ENCODE results near the gene MED27. TPM values are rescaled to one million over a fixed set of nuclear protein-coding genes. Genes with fewer than 3 reads are reported as not detected.

MED27 gene
- total RNA-seq, 1 donor from 2014 or later = 17.7 TPM

- H3K27ac ChIP-seq = no peak overlapping the region
- intact Hi-C loops (cut with DNase I) = no loop called here
These were observed 240.2 kb downstream of the MED27 start for GRCh38 chr9:131839281-131840084.

GRCh38 chr9:131838530-131839280 lies 241.0 kb downstream of the MED27 start:
- no peak for TF ChIP-seq CTCF (IDR thresholded peaks at IDR 0.05)
- no peak for TF ChIP-seq POLR2A (IDR thresholded peaks at IDR 0.05)
- TF ChIP-seq POLR2AphosphoS5 (IDR thresholded peaks at IDR 0.05; ENCODE audit: insufficient read depth in 1 of 2, low read depth in 1 of 2) = no peak
- no peak overlapping the region for H3K4me3 ChIP-seq
- H3K9me3 ChIP-seq = peaks cover 9% of the 10 kb centered on the region
- H3K27me3 ChIP-seq = no peaks in the 10 kb centered on the region
- DNase-seq (ENCODE audit: extremely low spot score in 2 of 2) = no peak
- H3K4me1 ChIP-seq = no peaks in the 10 kb centered on the region
- H3K36me3 ChIP-seq = no peaks in the 10 kb centered on the region
- intact Hi-C loops (cut with DNase I) = no loop called here
- no peak overlapping the region for H3K27ac ChIP-seq

More at GRCh38 chr9:131839281-131840084, 240.2 kb downstream of the MED27 start:
- TF ChIP-seq POLR2A (IDR thresholded peaks at IDR 0.05) (no peak), POLR2AphosphoS5 (IDR thresholded peaks at IDR 0.05; ENCODE audit: insufficient read depth in 1 of 2, low read depth in 1 of 2) (no peak), CTCF (IDR thresholded peaks at IDR 0.05) (no peak)
- peaks cover 3% of the 10 kb centered on the region for H3K9me3 ChIP-seq
- DNase-seq (ENCODE audit: extremely low spot score in 2 of 2) = no peak
- no peaks in the 10 kb centered on the region for H3K36me3 ChIP-seq
- H3K4me3 ChIP-seq = no peak overlapping the region
- no peaks in the 10 kb centered on the region for H3K27me3 ChIP-seq
- H3K4me1 ChIP-seq = no peaks in the 10 kb centered on the region

GRCh38 chr9:131837836-131838235 lies 241.8 kb downstream of the MED27 start:
- Histone ChIP-seq H3K27me3 (no peaks in the 10 kb centered on the region), H3K4me3 (no peak overlapping the region), H3K9me3 (peaks cover 17% of the 10 kb centered on the region), H3K36me3 (no peaks in the 10 kb centered on the region), H3K4me1 (no peaks in the 10 kb centered on the region), H3K27ac (no peak overlapping the region)
- intact Hi-C loops (cut with DNase I) = no loop called here
- no peak for DNase-seq (ENCODE audit: extremely low spot score in 2 of 2)
- TF ChIP-seq CTCF (IDR thresholded peaks at IDR 0.05) = no peak
- no peak for TF ChIP-seq POLR2A (IDR thresholded peaks at IDR 0.05)
- no peak for TF ChIP-seq POLR2AphosphoS5 (IDR thresholded peaks at IDR 0.05; ENCODE audit: insufficient read depth in 1 of 2, low read depth in 1 of 2)

GRCh38 chr9:131837316-131837715 lies 242.4 kb downstream of the MED27 start:
- DNase-seq (ENCODE audit: extremely low spot score in 2 of 2) = no peak
- Histone ChIP-seq H3K9me3 (peaks cover 17% of the 10 kb centered on the region), H3K36me3 (no peaks in the 10 kb centered on the region), H3K4me1 (no peaks in the 10 kb centered on the region), H3K27ac (no peak overlapping the region), H3K4me3 (no peak overlapping the region), H3K27me3 (no peaks in the 10 kb centered on the region)
- intact Hi-C loops (cut with DNase I) = no loop called here
- TF ChIP-seq POLR2A (IDR thresholded peaks at IDR 0.05) (no peak), POLR2AphosphoS5 (IDR thresholded peaks at IDR 0.05; ENCODE audit: insufficient read depth in 1 of 2, low read depth in 1 of 2) (no peak), CTCF (IDR thresholded peaks at IDR 0.05) (no peak)
